Stomach (tissue), 9 donors: ENCODE results near the gene HPD. TPM values are rescaled to one million over a fixed set of nuclear protein-coding genes. Genes with fewer than 3 reads are reported as not detected.
"Not testable (repeated sequence)": the region's sequence is repeated elsewhere in the genome, so short reads cannot be mapped to it uniquely, and the experiment has no call there.

ENCODE experiments used
- DNase-seq, 2 donors: peaks; one replicate each; pipeline versions ENCODE4 v3.0.0 to v3.0.0-alpha.2; 2013 to 2019
- H3K27ac ChIP-seq, 5 donors: fragments of 200-600 bp in 4 of 5; sonication (generic) in 4 of 5; one replicate each; pipeline ENCODE4 v1.5.1; 2013 to 2019; ENCODE audit warnings: mild to moderate bottlenecking in 1 of 5, moderate library complexity in 1 of 5
- H3K27me3 ChIP-seq, 3 donors: fragments of 200-600 bp; sonication (generic); one replicate each; pipeline ENCODE4 v1.5.1; 2017 to 2019; ENCODE audit warnings: mixed run types in 1 of 3
- H3K36me3 ChIP-seq, 4 donors: fragments of 200-600 bp; sonication (generic); 1 replicate in 3 of 4; 2 replicates in 1 of 4; pipeline ENCODE4 v1.5.1; 2016 to 2019
- H3K4me1 ChIP-seq, 4 donors: fragments of 200-600 bp; sonication (generic); one replicate each; pipeline ENCODE4 v1.5.1; 2016 to 2019
- H3K4me3 ChIP-seq, 4 donors: fragments of 200-600 bp; sonication (generic) in 3 of 4; one replicate each; pipeline ENCODE4 v1.5.1; 2016 to 2019; ENCODE audit warnings: mild to moderate bottlenecking in 1 of 4
- H3K9me3 ChIP-seq, 4 donors: fragments of 200-600 bp; sonication (generic); one replicate each; pipeline ENCODE4 v1.5.1; 2016 to 2019
- EP300 ChIP-seq: sonication (generic); formaldehyde crosslinking; IDR thresholded peaks from one replicate; pipeline ENCODE4 v1.6.1; 2017; ENCODE audit warnings: antibody characterized with exemption
- POLR2A ChIP-seq, 4 donors: fragments of 450-650 bp; IDR thresholded peaks; one replicate each; pipeline ENCODE4 v1.6.1; 2016; ENCODE audit warnings: antibody characterized with exemption in 4 of 4, control low read depth in 2 of 4, mild to moderate bottlenecking in 1 of 4, moderate library complexity in 1 of 4
- POLR2AphosphoS5 ChIP-seq, 3 donors: sonication (generic); formaldehyde crosslinking; IDR thresholded peaks; one replicate each; pipeline ENCODE4 v1.6.1; 2016; ENCODE audit warnings: antibody characterized with exemption in 3 of 3
- WGBS, 5 donors: extraction: QIAGEN DNeasy Blood & Tissue Kit in 3 of 5; methylation state at CpG; one replicate each; pipeline versions ENCODE4 v1.1.5 to v1.1.7; 2013 to 2018; 5-methylcytosine and 5-hydroxymethylcytosine counted together
- intact Hi-C: fragments of 100-400 bp; cut with DNase I; formaldehyde crosslinking; loops from one replicate; pipeline ENCODE4 v1.15.1; 2023; ENCODE audit warnings: low total_unique reads
- polyA plus RNA-seq, 3 donors: library from polyadenylated mRNA; stranded (reverse); fragments of 200-250 nt; gene quantifications; one replicate each; pipeline ENCODE4 v1.2.3, GENCODE V29; 2013
- total RNA-seq, 5 donors: library from RNA; depleted of rRNA; stranded (reverse); fragments of >200 nt; gene quantifications; one replicate each; pipeline versions ENCODE4 v1.1.0 to v1.2.3, GENCODE V29; 2014 to 2016
- TF ChIP-seq, protein P1 (sequence below), 7 experiments: fragments of 450-650 bp in 4 of 7; fragments of 200-600 bp in 3 of 7; sonication (generic) in 3 of 7; IDR thresholded peaks; one replicate each; pipeline ENCODE4 v1.5.1; 2016 to 2019; ENCODE audit warnings: antibody characterized with exemption in 7 of 7, control low read depth in 2 of 7, mild to moderate bottlenecking in 1 of 7
- donor health status: healthy with polysubstance abuse.
- donor health status: Bipolar disorder and iron deficiency.
- donor health status: healthy.

The HPD gene
- total and polyA plus RNA-seq, 8 donors = 0.40 to 3.1 (median 0.73) TPM; not detected in 5

- TF ChIP-seq, protein P1, sequence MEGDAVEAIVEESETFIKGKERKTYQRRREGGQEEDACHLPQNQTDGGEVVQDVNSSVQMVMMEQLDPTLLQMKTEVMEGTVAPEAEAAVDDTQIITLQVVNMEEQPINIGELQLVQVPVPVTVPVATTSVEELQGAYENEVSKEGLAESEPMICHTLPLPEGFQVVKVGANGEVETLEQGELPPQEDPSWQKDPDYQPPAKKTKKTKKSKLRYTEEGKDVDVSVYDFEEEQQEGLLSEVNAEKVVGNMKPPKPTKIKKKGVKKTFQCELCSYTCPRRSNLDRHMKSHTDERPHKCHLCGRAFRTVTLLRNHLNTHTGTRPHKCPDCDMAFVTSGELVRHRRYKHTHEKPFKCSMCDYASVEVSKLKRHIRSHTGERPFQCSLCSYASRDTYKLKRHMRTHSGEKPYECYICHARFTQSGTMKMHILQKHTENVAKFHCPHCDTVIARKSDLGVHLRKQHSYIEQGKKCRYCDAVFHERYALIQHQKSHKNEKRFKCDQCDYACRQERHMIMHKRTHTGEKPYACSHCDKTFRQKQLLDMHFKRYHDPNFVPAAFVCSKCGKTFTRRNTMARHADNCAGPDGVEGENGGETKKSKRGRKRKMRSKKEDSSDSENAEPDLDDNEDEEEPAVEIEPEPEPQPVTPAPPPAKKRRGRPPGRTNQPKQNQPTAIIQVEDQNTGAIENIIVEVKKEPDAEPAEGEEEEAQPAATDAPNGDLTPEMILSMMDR (IDR thresholded peaks at IDR 0.05) = no peak
- Histone ChIP-seq H3K4me3 (no peak overlapping the region), H3K4me1 (peaks cover 12 to 18% (median 15%) of the 10 kb centered on the region in 4 donors), H3K27ac (no peak overlapping the region), H3K27me3 (no peaks in the 10 kb centered on the region), H3K36me3 (peaks cover 69 to 90% (median 88%) of the 10 kb centered on the region in 4 donors), H3K9me3 (no peaks in the 10 kb centered on the region)
- no peak for DNase-seq
- WGBS, 5 donors = 66 to 100% (median 93%) methylated on average over 4 to 5 of the region's 5 CpGs
- intact Hi-C loops = no loop called here
These were observed 39.6 kb upstream of the HPD start for GRCh38 chr12:121898287-121898686.

DNA sequence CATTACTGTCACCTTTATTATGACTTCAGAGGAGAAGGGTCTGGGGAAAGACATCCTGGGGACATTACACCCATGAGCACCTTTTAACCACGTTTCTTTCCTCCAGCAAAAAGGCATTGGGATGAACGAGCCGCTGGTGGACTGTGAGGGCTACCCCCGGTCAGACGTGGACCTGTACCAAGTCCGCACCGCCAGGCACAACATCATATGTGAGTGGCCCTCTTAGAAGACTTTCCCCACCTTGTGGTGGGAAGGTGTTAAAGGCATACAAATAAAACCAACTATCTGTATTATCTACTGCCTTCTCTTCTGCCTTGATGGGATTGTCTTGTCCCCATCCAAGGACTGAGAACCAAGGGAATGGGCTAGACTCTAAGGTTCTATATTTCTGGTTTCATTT lies 36.0 kb upstream of the HPD start:
- H3K4me1 ChIP-seq = peaks cover 29 to 52% (median 46%) of the 10 kb centered on the region in 4 donors
- intact Hi-C loops = no loop called here
- H3K9me3 ChIP-seq = no peaks in the 10 kb centered on the region
- 55 to 65% (median 59%) methylated on average over 7 of the region's 7 CpGs for WGBS, 5 donors
- DNase-seq = peak in 1 of 2 donors; percentile 65
- H3K27me3 ChIP-seq = no peaks in the 10 kb centered on the region
- peak overlapping the region in 4 of 5 donors; percentile 31 to 68 (median 45) for H3K27ac ChIP-seq
- TF ChIP-seq POLR2AphosphoS5 (IDR thresholded peaks at IDR 0.05) = no peak
- TF ChIP-seq POLR2A (IDR thresholded peaks at IDR 0.05) = no peak
- TF ChIP-seq, protein P1 (IDR thresholded peaks at IDR 0.05) = no peak
- no peak for TF ChIP-seq EP300
- H3K4me3 ChIP-seq = no peak overlapping the region
- H3K36me3 ChIP-seq = peaks cover 34 to 76% (median 70%) of the 10 kb centered on the region in 4 donors

- peaks cover 33 to 58% (median 52%) of the 10 kb centered on the region in 4 donors for H3K4me1 ChIP-seq
These were observed 35.4 kb upstream of the HPD start for GRCh38 chr12:121893961-121894460.

GRCh38 chr12:121892673-121893561 lies 34.3 kb upstream of the HPD start:
- Histone ChIP-seq H3K36me3 (peaks cover 21 to 59% (median 53%) of the 10 kb centered on the region in 4 donors), H3K9me3 (no peaks in the 10 kb centered on the region), H3K27ac (peak overlapping the region in 2 of 5 donors; percentile 48 to 61), H3K4me3 (no peak overlapping the region), H3K27me3 (no peaks in the 10 kb centered on the region), H3K4me1 (peaks cover 33 to 62% (median 56%) of the 10 kb centered on the region in 4 donors)
- WGBS, 5 donors = 81 to 87% (median 86%) methylated on average over 13 of the region's 13 CpGs
- TF ChIP-seq EP300 (no peak), POLR2A (IDR thresholded peaks at IDR 0.05) (no peak), POLR2AphosphoS5 (IDR thresholded peaks at IDR 0.05) (no peak)
- TF ChIP-seq, protein P1 (IDR thresholded peaks at IDR 0.05) = no peak
- intact Hi-C loops = no loop called here
- DNase-seq = no peak

More at GRCh38 chr12:121893961-121894460, 35.4 kb upstream of the HPD start:
- Histone ChIP-seq H3K36me3 (peaks cover 28 to 70% (median 63%) of the 10 kb centered on the region in 4 donors), H3K27ac (peak overlapping the region; percentile 42 to 68 (median 50)), H3K27me3 (no peaks in the 10 kb centered on the region), H3K9me3 (no peaks in the 10 kb centered on the region), H3K4me3 (peak overlapping the region in 1 of 4 donors; percentile 3)
- TF ChIP-seq EP300 = no peak
- TF ChIP-seq, protein P1 (IDR thresholded peaks at IDR 0.05) = no peak
- TF ChIP-seq POLR2A (IDR thresholded peaks at IDR 0.05) = no peak
- TF ChIP-seq POLR2AphosphoS5 (IDR thresholded peaks at IDR 0.05) = no peak
- intact Hi-C loops = no loop called here
- WGBS, 5 donors = 12 to 25% (median 20%) methylated on average over 1 of the region's 1 CpG
- DNase-seq = peak; percentile 40 to 84

- Histone ChIP-seq H3K4me1 (peaks cover 33 to 61% (median 57%) of the 10 kb centered on the region in 4 donors), H3K36me3 (peaks cover 0 to 26% (median 21%) of the 10 kb centered on the region in 4 donors), H3K27ac (peak overlapping the region in 4 of 5 donors; percentile 94 to 98 (median 96)), H3K4me3 (peak overlapping the region; percentile 63 to 82 (median 73))
- DNase-seq, H3K9me3 ChIP-seq, intact Hi-C loops, H3K27me3 ChIP-seq: not testable (repeated sequence)
- 42 to 46% (median 45%) methylated on average over 6 of the region's 6 CpGs for WGBS, 5 donors
These were observed 31.0 kb upstream of the HPD start for GRCh38 chr12:121889661-121890060.
